Epithelial cell of prostate (primary cell): Measurements from ENCODE around the gene TNNI2.
"Not testable (repeated sequence)": the region's sequence is repeated elsewhere in the genome, so short reads cannot be mapped to it uniquely, and the experiment has no call there.

ENCODE experiments used
- DNase-seq: peaks from one replicate; pipeline ENCODE4 v3.0.0-alpha.2; 2011; ENCODE audit warnings: low read depth, low spot score
- H3K27ac ChIP-seq: fragments of 450-650 bp; 2 replicates; pipeline ENCODE4 v1.5.1; 2017; ENCODE audit warnings: mild to moderate bottlenecking

The TNNI2 gene

GRCh38 chr11:1838426-1839144, at the start of gene TNNI2:
TSS of gene TNNI2 (plus strand) at chr11:1838981. CDS start at chr11:1839697, 716 bp downstream.
- DNase-seq: no peak
- H3K27ac ChIP-seq: no peak within 1 kb of the TSS

- H3K27ac ChIP-seq: no peak overlapping the region
Observed at GRCh38 chr11:1791912-1792311, 46.9 kb upstream of the TNNI2 start.

GRCh38 chr11:1792461-1792860, 46.3 kb upstream of the TNNI2 start:
- H3K27ac ChIP-seq: no peak overlapping the region

More at GRCh38 chr11:1791912-1792311, 46.9 kb upstream of the TNNI2 start:
- no peak for DNase-seq

GRCh38 chr11:1793081-1793480, 45.7 kb upstream of the TNNI2 start:
- H3K27ac ChIP-seq: no peak overlapping the region
- no peak for DNase-seq

More at GRCh38 chr11:1792461-1792860, 46.3 kb upstream of the TNNI2 start:
- DNase-seq: no peak

- peak overlapping the region; percentile 23 for H3K27ac ChIP-seq
- peak; percentile 49 for DNase-seq
Observed at GRCh38 chr11:1796413-1797011, 42.3 kb upstream of the TNNI2 start.

- H3K27ac ChIP-seq: no peak overlapping the region
- DNase-seq: no peak
Observed at GRCh38 chr11:1797391-1798125, 41.2 kb upstream of the TNNI2 start.

- DNase-seq: no peak
- no peak overlapping the region for H3K27ac ChIP-seq
Observed at GRCh38 chr11:1803246-1803645, 35.5 kb upstream of the TNNI2 start.

- DNase-seq, H3K27ac ChIP-seq: not testable (repeated sequence)
Observed at GRCh38 chr11:1803835-1804519, 34.8 kb upstream of the TNNI2 start.

- H3K27ac ChIP-seq: no peak overlapping the region
- no peak for DNase-seq
Observed at GRCh38 chr11:1805525-1805924, 33.3 kb upstream of the TNNI2 start.

GRCh38 chr11:1807264-1807995, 31.4 kb upstream of the TNNI2 start:
- H3K27ac ChIP-seq: no peak overlapping the region
- no peak for DNase-seq

- DNase-seq: no peak
- no peak overlapping the region for H3K27ac ChIP-seq
Observed at GRCh38 chr11:1810761-1811160, 28.0 kb upstream of the TNNI2 start.

GRCh38 chr11:1812274-1812673, 26.5 kb upstream of the TNNI2 start:
- H3K27ac ChIP-seq: no peak overlapping the region
- DNase-seq: no peak

GRCh38 chr11:1812801-1813200, 26.0 kb upstream of the TNNI2 start:
- no peak for DNase-seq
- H3K27ac ChIP-seq: no peak overlapping the region

- DNase-seq, H3K27ac ChIP-seq: not testable (repeated sequence)
Observed at GRCh38 chr11:1813356-1813755, 25.4 kb upstream of the TNNI2 start.

- no peak for DNase-seq
- H3K27ac ChIP-seq: no peak overlapping the region
Observed at GRCh38 chr11:1814691-1815090, 24.1 kb upstream of the TNNI2 start.

GRCh38 chr11:1815311-1815710, 23.5 kb upstream of the TNNI2 start:
- no peak for DNase-seq
- no peak overlapping the region for H3K27ac ChIP-seq

- H3K27ac ChIP-seq: no peak overlapping the region
- no peak for DNase-seq
Observed at GRCh38 chr11:1815751-1816150, 23.0 kb upstream of the TNNI2 start.

- H3K27ac ChIP-seq: peak overlapping the region; percentile 39
- no peak for DNase-seq
Observed at GRCh38 chr11:1817000-1817399, 21.8 kb upstream of the TNNI2 start.

- H3K27ac ChIP-seq: peak overlapping the region; percentile 39
- no peak for DNase-seq
Observed at GRCh38 chr11:1817511-1817910, 21.3 kb upstream of the TNNI2 start.

- H3K27ac ChIP-seq: no peak overlapping the region
- DNase-seq: no peak
Observed at GRCh38 chr11:1819074-1819473, 19.7 kb upstream of the TNNI2 start.
